GM12878 (cell line): ENCODE results near the gene DZIP1L. TPM values are rescaled to one million over a fixed set of nuclear protein-coding genes. Genes with fewer than 3 reads are reported as not detected.

Experiments
- ATAC-seq: fragments of 200-7000 bp; cut with Tn5 transposase; 3 replicates; pipeline ENCODE4 v1.9.1; 2020; ENCODE audit warnings: mild to moderate bottlenecking, moderate library complexity
- BruUV-seq: library from RNA; stranded (reverse); fragments of 400-500 nt; replicated peaks from 2 replicates; lab custom pipeline; 2021; lab: Mats Ljungman, UMichigan
- CTCF ChIA-PET: fragments of 300-600 bp; sonication (Branson Sonifier 250); formaldehyde crosslinking; extraction: SDS; loops from one replicate; lab custom pipeline; 2021; ENCODE audit warnings: inconsistent platforms; lab: Yijun Ruan, JAX
- POLR2A ChIA-PET: fragments of 350-600 bp; formaldehyde crosslinking; extraction: SDS; loops from one replicate; lab custom pipeline; 2021; ENCODE audit warnings: inconsistent platforms; lab: Charles Lee
- RAD21 ChIA-PET: fragments of 300-600 bp; sonication (Branson Sonifier 250); formaldehyde crosslinking; loops from one replicate; lab custom pipeline; 2023; ENCODE audit warnings: antibody characterized with exemption; ENCODE audit not compliant: unreplicated experiment; lab: Charles Lee
- SMC1A ChIA-PET: fragments of 300-600 bp; sonication (Branson Sonifier 250); formaldehyde crosslinking; loops from one replicate; lab custom pipeline; 2023; ENCODE audit not compliant: unreplicated experiment, uncharacterized antibody; lab: Charles Lee
- DNase-seq: peaks from one replicate; pipeline ENCODE4 v3.0.0-alpha.2; 2011; ENCODE audit warnings: low read depth, low spot score
- FAIRE-seq: peaks from 3 replicates; lab custom pipeline; 2011; peaks lifted over from hg19 to GRCh38; lab: Jason Lieb, UNC
- H2AFZ ChIP-seq: 2 replicates; pipeline ENCODE4 v1.6.0; 2011; ENCODE audit warnings: low read depth, low read length, control low read depth; ENCODE audit not compliant: control insufficient read depth
- H3K27ac ChIP-seq: 2 replicates; pipeline ENCODE4 v1.5.1; 2011; ENCODE audit warnings: control low read depth; ENCODE audit not compliant: control insufficient read depth, insufficient read depth
- H3K27me3 ChIP-seq, 2 experiments: replicated peaks in 1 of 2; 2 replicates each; pipeline versions ENCODE4 v1.6.0 to v1.6.1; 2011; ENCODE audit warnings: low read length in 1 of 2; ENCODE audit not compliant: control insufficient read depth in 2 of 2, insufficient read depth in 2 of 2
- H3K36me3 ChIP-seq, 2 experiments: 2 replicates each; pipeline ENCODE4 v1.5.1; 2011; ENCODE audit warnings: low read length in 1 of 2; ENCODE audit not compliant: control insufficient read depth in 2 of 2, insufficient read depth in 2 of 2
- H3K4me1 ChIP-seq: 2 replicates; pipeline ENCODE4 v1.6.1; 2011; ENCODE audit warnings: mild to moderate bottlenecking, low read length, moderate library complexity, mixed read lengths; ENCODE audit not compliant: control insufficient read depth, insufficient read depth
- H3K4me2 ChIP-seq: 2 replicates; pipeline ENCODE4 v1.6.0; 2011; ENCODE audit warnings: control low read depth; ENCODE audit not compliant: control insufficient read depth, insufficient read depth
- H3K4me3 ChIP-seq: fragments of 200-600 bp; sonication (generic); 2 replicates; pipeline ENCODE4 v1.5.1; 2016
- H3K79me2 ChIP-seq: 2 replicates; pipeline ENCODE4 v1.6.0; 2011; ENCODE audit warnings: low read length; ENCODE audit not compliant: control insufficient read depth, insufficient read depth
- H3K9ac ChIP-seq: 2 replicates; pipeline ENCODE4 v1.8.0; 2011; ENCODE audit warnings: low read length, control low read depth, mixed read lengths; ENCODE audit not compliant: control insufficient read depth, insufficient read depth
- H3K9me3 ChIP-seq: replicated peaks from 3 replicates; pipeline ENCODE4 v1.5.1; 2011; ENCODE audit warnings: mild to moderate bottlenecking, low read length; ENCODE audit not compliant: control insufficient read depth, insufficient read depth
- H4K20me1 ChIP-seq: 2 replicates; pipeline ENCODE4 v1.6.0; 2011; ENCODE audit not compliant: control insufficient read depth, insufficient read depth
- ASH2L ChIP-seq: fragments of 300-600, 200-600 bp; sonication (generic); IDR thresholded peaks from 2 replicates; pipeline ENCODE4 v1.6.1; 2017; ENCODE audit warnings: low read depth, mild to moderate bottlenecking, borderline replicate concordance
- ATF3 ChIP-seq: IDR thresholded peaks from 2 replicates; pipeline ENCODE4 v1.6.1; 2011; ENCODE audit warnings: low read depth, mild to moderate bottlenecking, low read length, moderate library complexity, borderline replicate concordance; ENCODE audit errors: extremely low read depth
- BACH1 ChIP-seq: fragments of 450-650 bp; IDR thresholded peaks from 2 replicates; pipeline ENCODE4 v1.6.1; 2017; ENCODE audit warnings: mild to moderate bottlenecking, borderline replicate concordance
- E4F1 ChIP-seq: fragments of 450-650 bp; IDR thresholded peaks from 2 replicates; pipeline ENCODE4 v1.6.1; 2018; ENCODE audit warnings: borderline replicate concordance, mild to moderate bottlenecking; ENCODE audit not compliant: partially characterized antibody
- GATAD2B ChIP-seq: fragments of 450-650 bp; conservative IDR thresholded peaks from 2 replicates; pipeline ENCODE4 v1.6.1; 2017; ENCODE audit warnings: low read depth, mild to moderate bottlenecking, moderate library complexity
- IKZF1 ChIP-seq: fragments of 450-650 bp; conservative IDR thresholded peaks from 2 replicates; pipeline ENCODE4 v1.6.1; 2017; ENCODE audit warnings: antibody characterized with exemption, mild to moderate bottlenecking
- POLR2AphosphoS5 ChIP-seq: IDR thresholded peaks from 2 replicates; pipeline ENCODE4 v1.6.1; 2011; ENCODE audit warnings: mild to moderate bottlenecking, low read length, inconsistent platforms
- SRF ChIP-seq, 2 experiments: IDR thresholded peaks; 2 replicates each; pipeline ENCODE4 v1.6.1; 2011; ENCODE audit warnings: low read depth in 2 of 2, low read length in 2 of 2, mild to moderate bottlenecking in 1 of 2, moderate library complexity in 1 of 2
- STAT1 ChIP-seq: fragments of 450-650 bp; conservative IDR thresholded peaks from 2 replicates; pipeline ENCODE4 v1.6.1; 2014; ENCODE audit warnings: antibody characterized with exemption, mild to moderate bottlenecking
- TAF1 ChIP-seq: IDR thresholded peaks from 2 replicates; pipeline ENCODE4 v1.6.1; 2011; ENCODE audit warnings: mild to moderate bottlenecking, low read depth, low read length, borderline replicate concordance
- TCF3 ChIP-seq: IDR thresholded peaks from 2 replicates; pipeline ENCODE4 v1.6.1; 2012; ENCODE audit warnings: low read depth, mild to moderate bottlenecking, low read length, borderline replicate concordance; ENCODE audit not compliant: insufficient read depth
- ZBED1 ChIP-seq: IDR thresholded peaks from 2 replicates; pipeline ENCODE4 v1.6.1; 2016; ENCODE audit warnings: borderline replicate concordance
- WGBS: methylation state at CpG from one replicate; pipeline ENCODE4 v1.1.6; 2016; ENCODE audit warnings: low lambda C conversion rate; ENCODE audit not compliant: insufficient replicate concordance, insufficient coverage; ENCODE audit errors: missing lambda C conversion rate; 5-methylcytosine and 5-hydroxymethylcytosine counted together
- in situ Hi-C: fragments of 300-500 bp; cut with MboI; formaldehyde crosslinking; loops from 9 replicates; pipeline ENCODE4 v1.14.3; 2018; ENCODE audit warnings: mixed read lengths
- intact Hi-C: fragments of 100-400 bp; cut with micrococcal nuclease; formaldehyde crosslinking; loops from one replicate; pipeline ENCODE4 v1.14.2; 2022; ENCODE audit not compliant: unreplicated experiment
- polyA plus RNA-seq, 11 experiments: library from polyadenylated mRNA; depleted of rRNA in 4 of 11; unstranded in 6 of 11; stranded (reverse) in 5 of 11; fragments of >200 nt; fragmentation: Nextera tagmentation in 4 of 11; fragmentation: Illumina TruSeq in 1 of 11; extraction: Ambion mirVana in 4 of 11; extraction: Trizol in 1 of 11; gene quantifications; 1 replicate in 1 of 11; 2 replicates in 10 of 11; pipeline versions ENCODE4 v1.2.1 to v1.2.3, GENCODE V29; 2011 to 2016; ENCODE audit warnings: inconsistent platforms in 2 of 11, missing spikeins in 2 of 11, low read depth in 1 of 11
- total RNA-seq, 4 experiments: library from RNA; depleted of rRNA in 3 of 4; stranded (reverse); fragments of >200 nt in 3 of 4; fragmentation: Illumina TruSeq in 1 of 4; extraction: Trizol in 1 of 4; gene quantifications; 2 replicates each; pipeline versions ENCODE4 v1.2.1 to v1.2.3, GENCODE V29; 2013 to 2021

Gene DZIP1L
- total and polyA plus RNA-seq, 10 of the 15 experiments (the other 5 are each of a cell fraction or from before 2014, with no cell fraction given): not detected

GRCh38 chr3:138127636-138128365, 12.4 kb upstream of the DZIP1L start:
- no peak overlapping the region for H3K4me2 ChIP-seq
- in situ Hi-C loops (no loop called here), intact Hi-C loops (no loop called here)
- H3K4me3 ChIP-seq: no peak overlapping the region
- no peak for ATAC-seq
- H3K9me3 ChIP-seq: no peaks in the 10 kb centered on the region
- BruUV-seq: no TSS peak
- no peak overlapping the region for H3K9ac ChIP-seq
- H3K27ac ChIP-seq: no peak overlapping the region
- RAD21 ChIA-PET: no interaction called here
- H4K20me1 ChIP-seq: no peaks in the 10 kb centered on the region
- CTCF ChIA-PET: interaction anchor here (0.7 kb wide), 1 partner anchor 419 kb away, joined by 3 read pairs; no protein-coding TSS in a partner anchor
- no peak for DNase-seq
- H3K27me3 ChIP-seq: peaks cover 0 to 2% of the 10 kb centered on the region in 2 experiments; a peak in 2 of 4 replicates
- no peaks in the 10 kb centered on the region for H3K4me1 ChIP-seq
- no peaks in the 10 kb centered on the region for H3K79me2 ChIP-seq
- H3K36me3 ChIP-seq: no peaks in the 10 kb centered on the region
- 0% methylated on average over 1 of the region's 1 CpG for WGBS
- FAIRE-seq: no peak
- SMC1A ChIA-PET: no interaction called here
- no peak overlapping the region for H2AFZ ChIP-seq
- POLR2A ChIA-PET: no interaction called here
- TF ChIP-seq ZBED1 (no peak), ATF3 (no peak), STAT1 (no peak), ASH2L (no peak), GATAD2B (no peak), SRF (IDR thresholded peaks at IDR 0.05; ENCODE audit: low read depth in 2 of 2, low read length in 2 of 2) (no peak), TAF1 (no peak), POLR2AphosphoS5 (no peak), TCF3 (no peak), IKZF1 (no peak), BACH1 (no peak), E4F1 (no peak)
